IMR-90 (cell line): Measurements from ENCODE around the gene MYH9. TPM values are rescaled to one million over a fixed set of nuclear protein-coding genes. Genes with fewer than 3 reads are reported as not detected.

Experiments
- microRNA-seq, 2 experiments: library from miRNA; stranded (forward) in 1 of 2; unstranded in 1 of 2; fragments of 10-50 nt in 1 of 2; fragments of <30 nt in 1 of 2; gene quantifications in 1 of 2; microRNA quantifications in 1 of 2; one replicate each; pipeline versions ENCODE3 to v1.1.0; 2013 to 2020; ENCODE audit not compliant: insufficient read depth in 1 of 2, insufficient read length in 1 of 2, unreplicated experiment in 1 of 2
- polyA plus RNA-seq, 3 experiments: library from polyadenylated mRNA; depleted of rRNA; stranded (reverse); fragments of >200 nt; gene quantifications; 2 replicates each; pipeline ENCODE4 v1.2.3, GENCODE V29; 2012; ENCODE audit warnings: low replicate concordance in 1 of 3
- small RNA-seq, 5 experiments: library from RNA; depleted of rRNA; stranded (forward); fragments of <200 nt; gene quantifications; one replicate each; pipeline ENCODE3, GENCODE V24; 2012
- total RNA-seq: library from RNA; depleted of rRNA; stranded (reverse); fragments of >200 nt; gene quantifications from 2 replicates; pipeline ENCODE4 v1.2.3, GENCODE V29; 2012; rRNA removed

The MYH9 gene
- total and polyA plus RNA-seq, 2 of the 4 experiments (the other 2 are of a cell fraction), result 475 to 554 TPM

Small RNA genes within 50 kb of the gene (microRNA-seq; reads per million reads assigned to microRNA genes)
- gene MIR6819, result 1.5 to 2.1 reads per million in 2 experiments

Small RNA genes within 50 kb of the gene (small RNA-seq; reads per million reads assigned to genes)
- gene MIR6819, result 0 reads per million in 5 experiments

Other genes with a start within 250 kb of the MYH9 start
- gene APOL3, start 227.2 kb downstream of the MYH9 start, total RNA-seq, result 1.7 and 2.3 TPM in 2 replicates
- gene APOL3, start 227.2 kb downstream of the MYH9 start, polyA plus RNA-seq (2012; rRNA removed), result 0.72 and 1.4 TPM in 2 replicates
- not detected in 2 replicates for gene APOL4, start 186.2 kb downstream of the MYH9 start, total RNA-seq
- 0.07 TPM in 1 of 2 replicates, not detected in the other for gene APOL4, start 186.2 kb downstream of the MYH9 start, polyA plus RNA-seq (2012; rRNA removed)
- gene APOL2, start 148.4 kb downstream of the MYH9 start, total RNA-seq, result 40.3 and 57.5 TPM in 2 replicates
- gene APOL2, start 148.4 kb downstream of the MYH9 start, polyA plus RNA-seq (2012; rRNA removed), result 13.0 and 13.1 TPM in 2 replicates
- 0.36 and 0.56 TPM in 2 replicates for gene APOL1, start 134.8 kb downstream of the MYH9 start, total RNA-seq
- gene APOL1, start 134.8 kb downstream of the MYH9 start, polyA plus RNA-seq (2012; rRNA removed), result 0.69 and 0.77 TPM in 2 replicates
- 49.6 and 51.7 TPM in 2 replicates for gene TXN2, start 93.7 kb upstream of the MYH9 start, total RNA-seq
- 166 and 175 TPM in 2 replicates for gene TXN2, start 93.7 kb upstream of the MYH9 start, polyA plus RNA-seq (2012; rRNA removed)
- 1.6 and 1.7 TPM in 2 replicates for gene FOXRED2, start 119.1 kb upstream of the MYH9 start, total RNA-seq
- gene FOXRED2, start 119.1 kb upstream of the MYH9 start, polyA plus RNA-seq (2012; rRNA removed), result 4.0 and 4.1 TPM in 2 replicates
- gene EIF3D, start 141.2 kb upstream of the MYH9 start, total RNA-seq, result 512 and 746 TPM in 2 replicates
- 335 and 339 TPM in 2 replicates for gene EIF3D, start 141.2 kb upstream of the MYH9 start, polyA plus RNA-seq (2012; rRNA removed)